GM12872 (cell line): Measurements from ENCODE around the gene CHST12.

Experiments
- TF ChIP-seq, protein P1 (sequence below): IDR thresholded peaks from 3 replicates; pipeline ENCODE4 v1.5.1; 2011; ENCODE audit warnings: low read depth, mild to moderate bottlenecking, low read length, moderate library complexity; ENCODE audit not compliant: insufficient read depth

Gene CHST12

DNA sequence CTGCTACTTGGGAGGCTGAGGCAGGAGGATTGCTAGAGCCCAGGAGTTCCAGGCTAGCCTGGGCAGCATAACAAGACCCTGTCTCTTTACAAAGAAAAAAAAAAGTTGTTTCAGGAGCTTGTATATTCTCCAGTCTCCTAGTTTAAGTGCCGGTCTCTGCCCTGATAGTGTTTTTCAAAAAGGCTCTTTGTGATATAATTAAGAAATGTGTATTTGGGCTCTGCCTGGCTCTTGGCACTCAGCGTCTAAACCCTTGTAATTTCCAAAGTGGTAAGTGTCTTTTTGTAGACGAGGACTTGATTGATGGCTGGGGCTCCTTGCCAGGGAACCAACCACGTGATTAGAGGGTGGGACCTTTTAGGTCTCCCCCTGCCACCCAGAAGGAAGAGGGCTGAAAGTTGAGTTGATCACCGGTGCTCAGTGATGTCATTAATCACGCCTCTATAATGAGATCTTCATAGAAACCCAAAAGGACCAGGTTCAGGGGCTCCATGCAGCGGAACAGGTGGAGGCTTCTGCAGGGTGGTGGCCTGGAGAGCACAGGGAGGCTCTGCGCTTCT, 44.4 kb upstream of the CHST12 start:
- TF ChIP-seq, protein P1, sequence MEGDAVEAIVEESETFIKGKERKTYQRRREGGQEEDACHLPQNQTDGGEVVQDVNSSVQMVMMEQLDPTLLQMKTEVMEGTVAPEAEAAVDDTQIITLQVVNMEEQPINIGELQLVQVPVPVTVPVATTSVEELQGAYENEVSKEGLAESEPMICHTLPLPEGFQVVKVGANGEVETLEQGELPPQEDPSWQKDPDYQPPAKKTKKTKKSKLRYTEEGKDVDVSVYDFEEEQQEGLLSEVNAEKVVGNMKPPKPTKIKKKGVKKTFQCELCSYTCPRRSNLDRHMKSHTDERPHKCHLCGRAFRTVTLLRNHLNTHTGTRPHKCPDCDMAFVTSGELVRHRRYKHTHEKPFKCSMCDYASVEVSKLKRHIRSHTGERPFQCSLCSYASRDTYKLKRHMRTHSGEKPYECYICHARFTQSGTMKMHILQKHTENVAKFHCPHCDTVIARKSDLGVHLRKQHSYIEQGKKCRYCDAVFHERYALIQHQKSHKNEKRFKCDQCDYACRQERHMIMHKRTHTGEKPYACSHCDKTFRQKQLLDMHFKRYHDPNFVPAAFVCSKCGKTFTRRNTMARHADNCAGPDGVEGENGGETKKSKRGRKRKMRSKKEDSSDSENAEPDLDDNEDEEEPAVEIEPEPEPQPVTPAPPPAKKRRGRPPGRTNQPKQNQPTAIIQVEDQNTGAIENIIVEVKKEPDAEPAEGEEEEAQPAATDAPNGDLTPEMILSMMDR, result no peak

DNA sequence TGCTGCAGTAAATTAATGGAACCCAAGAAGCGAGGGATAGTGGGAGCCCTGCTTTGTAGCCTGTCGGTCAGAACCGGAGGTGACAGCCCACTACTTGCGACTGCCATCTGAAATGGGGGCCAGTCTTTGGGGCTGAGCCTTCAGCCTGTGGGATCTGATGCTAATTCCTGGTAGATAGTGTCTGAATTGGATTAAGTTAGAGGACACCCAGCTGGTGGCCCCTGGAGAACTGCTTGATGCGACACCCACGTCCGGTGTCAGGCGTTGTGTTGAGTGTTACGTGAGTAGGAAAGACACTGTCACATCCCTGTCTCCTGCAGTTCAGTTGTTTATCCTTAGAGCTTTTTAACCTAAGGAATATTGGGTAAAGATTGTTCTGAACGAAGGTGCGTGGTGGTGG, 43.8 kb upstream of the CHST12 start:
- TF ChIP-seq, protein P1, result no peak

DNA sequence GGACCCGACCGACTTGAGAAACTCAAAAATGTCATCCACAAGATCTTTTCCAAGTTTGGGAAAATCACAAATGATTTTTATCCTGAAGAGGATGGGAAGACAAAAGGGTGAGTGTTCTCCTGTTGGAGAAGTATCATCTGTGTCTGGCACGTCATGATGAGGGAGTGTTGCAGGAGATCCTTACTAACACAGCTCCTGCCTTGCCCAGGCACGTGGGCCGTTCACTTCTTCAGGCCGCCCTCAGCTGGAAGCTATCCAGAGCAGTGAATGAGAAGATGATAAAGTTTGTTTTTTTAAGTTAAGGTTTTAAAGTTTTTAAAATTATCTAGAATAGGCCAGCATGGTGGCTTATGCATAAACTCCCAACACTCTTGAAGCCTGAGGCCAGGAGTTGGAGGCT, 42.6 kb upstream of the CHST12 start:
- TF ChIP-seq, protein P1, result no peak

DNA sequence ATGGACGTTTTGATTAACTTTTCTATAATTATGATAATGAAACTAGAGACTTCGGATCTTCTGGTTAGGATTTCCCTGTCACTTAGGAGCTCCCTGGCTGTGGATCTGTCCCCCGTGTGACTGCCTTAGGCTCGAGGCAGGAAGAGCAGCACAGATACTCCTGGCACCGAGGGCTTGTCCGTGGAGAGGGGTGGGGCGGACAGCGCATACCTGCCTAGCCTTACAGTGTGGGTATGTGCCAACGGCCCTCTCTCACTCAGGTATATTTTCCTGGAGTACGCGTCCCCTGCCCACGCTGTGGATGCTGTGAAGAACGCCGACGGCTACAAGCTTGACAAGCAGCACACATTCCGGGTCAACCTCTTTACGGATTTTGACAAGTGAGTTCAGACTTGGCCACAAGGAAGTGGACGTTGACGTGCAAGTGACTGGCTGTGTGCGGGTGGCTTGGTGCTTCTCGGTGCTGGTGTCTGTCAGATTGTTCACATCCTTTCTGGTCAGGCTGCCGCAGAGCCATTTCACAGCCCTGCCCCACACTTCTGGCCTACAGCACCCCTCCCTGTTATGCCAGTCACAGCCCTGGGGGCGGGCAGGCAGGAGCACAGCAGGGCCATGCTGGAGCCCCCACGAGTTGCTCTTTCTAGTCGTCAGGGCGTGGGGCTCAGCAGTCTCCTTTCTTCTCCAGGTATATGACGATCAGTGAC, 40.9 kb upstream of the CHST12 start:
- TF ChIP-seq, protein P1, result no peak

DNA sequence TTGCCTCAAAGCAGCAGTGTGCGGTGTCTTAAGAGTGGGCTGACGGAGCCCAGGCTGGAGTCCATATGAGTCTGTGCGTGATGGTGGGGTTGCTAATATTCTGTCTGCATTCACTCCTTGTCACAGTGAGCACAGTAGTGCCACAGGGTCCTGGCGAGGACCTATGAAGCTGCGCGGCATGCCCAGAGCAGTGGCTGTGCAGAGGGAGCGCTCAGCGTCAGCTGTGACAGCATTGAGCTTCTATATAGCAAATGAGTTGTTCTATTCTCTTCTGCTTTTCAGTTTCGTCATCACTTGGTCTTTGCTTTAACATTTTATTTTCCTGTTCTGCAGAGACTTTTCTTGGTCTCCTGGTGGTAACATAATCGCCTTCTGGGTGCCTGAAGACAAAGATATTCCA, 34.3 kb upstream of the CHST12 start:
- TF ChIP-seq, protein P1, result no peak

DNA sequence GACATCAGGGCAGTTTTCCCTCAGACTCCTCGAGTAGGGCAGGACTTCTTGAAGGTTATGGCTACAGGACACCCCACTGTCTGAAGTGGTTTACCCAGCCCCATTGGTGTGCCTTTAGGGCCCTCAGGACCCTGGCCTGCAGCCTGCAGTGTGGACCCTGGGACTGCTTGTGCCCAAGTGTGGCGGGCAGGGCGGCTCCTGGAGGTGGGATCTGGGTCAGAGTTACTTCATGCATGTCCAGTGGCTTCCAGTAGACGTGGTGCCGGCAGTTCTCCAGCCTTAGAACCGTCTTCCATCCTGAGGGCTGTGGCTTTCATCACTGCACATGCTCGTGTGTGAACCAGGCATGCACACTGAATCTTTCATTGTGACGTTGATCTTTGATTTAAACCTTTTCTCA, 32.1 kb upstream of the CHST12 start:
- TF ChIP-seq, protein P1, result no peak

DNA sequence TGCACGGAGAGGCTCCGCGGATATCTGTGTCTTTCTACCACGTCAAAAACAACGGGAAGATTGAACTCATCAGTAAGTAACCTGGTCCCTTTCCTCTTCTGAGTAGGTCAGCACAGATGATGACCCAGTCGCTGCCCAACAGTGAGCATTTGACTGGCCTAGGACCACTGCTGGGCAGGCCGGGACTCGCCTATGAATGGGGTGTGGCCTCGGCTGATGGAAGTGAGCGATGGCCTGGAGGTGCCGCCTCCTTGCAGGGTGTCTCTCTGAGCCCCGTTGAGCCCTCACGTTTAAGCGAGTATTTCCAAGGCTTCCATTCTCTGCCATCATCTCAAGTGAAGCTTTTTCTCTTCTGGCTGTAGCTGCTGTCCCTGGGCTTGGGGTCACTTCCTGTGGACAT, 30.7 kb upstream of the CHST12 start:
- TF ChIP-seq, protein P1, result no peak
